Esophagus mucosa (tissue), 1 donor: ENCODE results near the gene YTHDF2. TPM values are rescaled to one million over a fixed set of nuclear protein-coding genes. Genes with fewer than 3 reads are reported as not detected.
A peak's percentile ranks its signal among the peaks of the same experiment; 100 is the strongest.
"Not testable (repeated sequence)": the region's sequence is repeated elsewhere in the genome, so short reads cannot be mapped to it uniquely, and the experiment has no call there.

ENCODE experiments used
- ATAC-seq: fragments of 200-7000 bp; cut with Tn5 transposase; one replicate; pipeline ENCODE4 v1.9.1; 2020
- total RNA-seq: library from RNA; stranded (reverse); gene quantifications from one replicate; pipeline ENCODE4 v1.2.4, GENCODE V29; 2023
- donor health status: DM: yes; HTN: yes; CAD: no.

Gene YTHDF2
- 61.2 TPM for total RNA-seq

DNA sequence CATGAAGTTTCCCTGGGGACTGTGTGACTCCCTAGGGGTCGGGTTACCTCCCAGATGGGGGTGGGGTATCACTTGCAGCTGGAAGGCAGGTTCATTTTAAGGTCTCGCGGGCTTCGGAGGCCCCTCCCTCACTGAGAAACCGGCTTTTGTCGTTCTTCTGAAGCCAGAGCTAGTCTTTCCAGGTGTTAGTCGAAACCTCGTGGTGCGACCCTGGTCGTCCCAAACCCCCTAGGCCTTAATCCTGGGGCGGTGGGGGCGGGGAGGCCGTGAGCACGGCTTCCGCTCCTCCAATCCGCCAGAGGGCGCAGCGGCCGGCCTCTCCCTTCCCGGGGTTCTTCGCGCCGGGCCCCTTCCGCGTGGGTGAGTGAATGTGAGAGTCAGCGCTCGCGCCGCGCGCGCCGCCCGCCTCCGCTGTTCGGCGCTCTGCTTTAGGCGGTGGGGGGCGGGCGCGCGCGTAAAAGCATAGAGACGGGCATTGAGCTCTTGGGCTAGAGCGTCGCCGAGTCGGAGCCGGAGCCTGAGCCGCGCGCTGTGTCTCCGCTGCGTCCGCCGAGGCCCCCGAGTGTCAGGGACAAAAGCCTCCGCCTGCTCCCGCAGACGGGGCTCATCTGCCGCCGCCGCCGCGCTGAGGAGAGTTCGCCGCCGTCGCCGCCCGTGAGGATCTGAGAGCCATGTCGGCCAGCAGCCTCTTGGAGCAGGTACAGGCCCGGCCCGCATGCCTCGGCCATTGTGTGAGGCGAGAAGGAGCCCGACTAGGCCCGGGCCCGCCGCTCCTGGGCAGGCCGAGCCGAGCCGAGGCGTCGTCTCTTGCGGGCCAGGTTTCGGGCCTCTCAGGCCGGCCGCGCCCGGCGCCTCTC is at the start of gene YTHDF2:
TSS of gene YTHDF2 (plus strand) at position 491 of the 857 bp plus-strand sequence. CDS start at position 672, 181 bp downstream.
- peak; percentile 96 for ATAC-seq

DNA sequence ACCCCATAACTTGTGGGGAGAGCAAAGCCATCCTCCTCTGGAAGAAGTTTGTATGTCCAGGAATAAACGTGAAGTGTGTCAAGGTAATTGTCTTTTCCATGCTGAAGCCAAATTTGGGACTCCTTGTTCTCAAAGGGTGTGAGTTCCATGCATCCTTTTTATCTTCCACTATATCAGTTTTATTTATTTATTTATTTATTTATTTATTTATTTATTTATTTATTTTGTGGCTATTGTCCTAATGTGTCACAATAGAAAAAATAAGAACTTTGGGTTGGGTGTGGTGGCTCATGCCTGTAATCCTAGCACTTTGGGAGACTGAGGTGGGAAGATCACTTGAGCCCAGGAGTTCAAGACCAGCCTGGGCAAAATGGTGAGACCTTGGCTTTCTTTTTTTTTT is 45.1 kb upstream of the YTHDF2 start:
- not testable (repeated sequence) for ATAC-seq

DNA sequence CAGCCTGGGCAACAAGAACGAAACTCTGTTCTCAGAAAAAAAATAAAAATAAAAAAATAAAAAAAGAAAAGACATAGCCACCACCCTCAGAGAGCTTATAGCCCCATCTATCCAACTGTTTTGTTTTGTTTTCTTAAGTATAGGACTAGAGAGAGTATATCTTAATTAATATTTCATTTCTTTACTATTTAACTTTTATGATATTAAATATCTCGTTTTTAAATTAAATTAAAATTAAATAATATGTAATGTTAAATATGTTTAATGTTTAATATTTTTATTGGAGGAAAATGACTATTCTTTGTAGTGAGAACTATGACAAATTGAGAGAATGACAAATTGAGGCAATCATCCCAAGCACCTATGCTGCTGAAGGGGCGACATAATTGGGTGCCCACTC is 33.1 kb upstream of the YTHDF2 start:
- no peak for ATAC-seq

DNA sequence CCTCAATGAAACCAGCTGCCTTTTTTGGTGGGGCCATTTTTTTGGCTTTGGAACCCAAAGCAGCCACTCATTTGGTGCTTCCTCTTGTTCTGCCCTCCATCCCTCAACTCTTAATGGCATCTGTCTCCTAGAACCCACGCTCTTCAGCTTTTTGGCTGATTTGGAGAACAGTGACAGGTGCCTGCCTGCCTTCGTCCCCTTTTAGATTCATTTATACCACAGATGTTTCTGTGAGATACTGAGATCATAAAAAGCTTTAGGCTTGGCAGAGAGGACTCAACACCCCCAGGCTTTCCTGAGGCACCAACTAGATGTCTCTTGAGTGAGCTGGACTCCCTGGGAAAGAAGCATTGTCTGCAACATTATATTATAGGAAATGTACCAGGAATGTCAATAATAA is 20.4 kb upstream of the YTHDF2 start:
- no peak for ATAC-seq

DNA sequence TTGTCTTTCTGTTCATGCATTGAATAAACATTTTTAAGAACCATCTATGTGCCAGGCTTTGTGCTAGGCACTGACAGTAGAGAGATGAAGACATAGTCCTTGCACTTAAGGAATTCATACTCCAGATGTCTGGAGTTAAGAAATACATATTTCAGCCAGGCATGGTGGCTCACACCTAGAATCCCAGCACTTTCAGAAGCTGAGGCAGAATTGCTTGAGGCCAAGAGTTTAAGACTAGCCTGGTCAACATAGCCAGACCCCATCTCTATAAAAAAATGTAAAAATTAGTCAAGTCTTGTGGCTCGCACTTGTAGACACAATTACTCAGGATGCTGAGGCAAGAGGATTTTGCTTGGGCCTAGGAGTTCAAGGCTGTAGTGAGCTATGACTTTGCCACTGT is 18.6 kb upstream of the YTHDF2 start:
- ATAC-seq: no peak

GRCh38 chr1:28718586-28719331 is 18.0 kb upstream of the YTHDF2 start:
- no peak for ATAC-seq

GRCh38 chr1:28719332-28719619 is 17.5 kb upstream of the YTHDF2 start:
- no peak for ATAC-seq

- ATAC-seq: no peak
These were observed 16.4 kb upstream of the YTHDF2 start for GRCh38 chr1:28720376-28720775.

GRCh38 chr1:28721927-28722326 is 14.8 kb upstream of the YTHDF2 start:
- not testable (repeated sequence) for ATAC-seq

DNA sequence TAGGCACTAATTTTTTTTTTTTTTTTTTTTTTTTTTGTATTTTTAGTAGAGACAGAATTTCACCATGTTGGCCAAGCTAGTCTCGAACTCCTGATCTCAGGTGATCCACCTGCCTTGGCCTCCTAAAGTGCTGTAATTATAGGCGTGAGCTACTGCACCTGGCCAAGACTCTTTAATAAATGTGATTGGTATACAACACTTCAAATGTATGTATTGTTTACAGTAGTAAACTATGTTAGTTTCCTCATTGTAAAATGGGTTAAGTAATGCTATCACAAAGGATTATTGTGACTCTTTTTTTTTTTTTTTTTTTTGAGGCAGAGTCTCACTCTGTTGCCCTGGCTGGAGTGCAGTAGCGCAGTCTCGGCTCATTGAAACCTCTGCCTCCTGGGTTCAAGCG is 11.4 kb upstream of the YTHDF2 start:
- not testable (repeated sequence) for ATAC-seq

- ATAC-seq: no peak
These were observed 735 bp upstream of the YTHDF2 start for GRCh38 chr1:28735961-28736449.

GRCh38 chr1:28737307-28738132 is 780 bp downstream of the YTHDF2 start:
- ATAC-seq: peak; percentile 11

GRCh38 chr1:28740118-28740517 is 3.4 kb downstream of the YTHDF2 start:
- ATAC-seq: peak; percentile 18

DNA sequence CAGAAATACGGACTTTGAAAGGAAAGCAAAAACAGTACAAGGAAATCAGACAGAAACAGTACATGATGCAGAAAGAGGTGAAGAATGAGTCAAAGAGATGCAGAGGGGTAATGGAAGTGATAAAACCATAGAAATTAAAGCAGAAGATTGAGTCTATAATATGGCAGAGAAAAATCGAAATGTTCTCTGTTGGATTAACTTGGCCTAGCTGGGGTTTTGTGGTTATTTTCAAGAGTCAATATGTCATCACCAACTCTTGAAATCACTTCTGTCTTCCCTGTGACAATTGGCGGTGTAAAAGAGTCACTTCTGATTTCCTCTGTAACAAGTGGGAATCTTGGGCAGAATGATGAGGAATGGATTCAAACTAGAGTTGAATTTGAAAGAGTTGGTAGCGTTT is 7.4 kb downstream of the YTHDF2 start:
- ATAC-seq: no peak

- ATAC-seq: no peak
These were observed 9.0 kb downstream of the YTHDF2 start for GRCh38 chr1:28745653-28746173.

DNA sequence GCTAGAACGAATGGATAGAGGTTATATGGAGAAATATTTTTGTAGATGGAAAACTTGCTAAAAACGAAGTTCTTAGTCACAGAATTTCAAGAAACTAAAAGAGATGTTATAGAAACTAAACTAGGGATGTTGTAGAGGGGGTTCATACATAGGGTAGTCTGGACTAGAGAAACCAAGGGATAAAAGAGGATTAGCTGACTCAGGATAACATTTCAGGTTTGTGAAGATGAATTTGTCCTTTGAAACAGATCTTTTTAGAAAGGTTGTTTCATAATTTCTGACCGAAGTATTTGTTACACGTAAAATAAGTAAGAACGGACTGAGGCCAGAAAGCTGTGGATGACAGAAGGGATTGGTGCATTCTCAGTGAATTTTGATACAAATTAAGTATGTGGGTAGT is 13.6 kb downstream of the YTHDF2 start:
- ATAC-seq: no peak

GRCh38 chr1:28750771-28751294 is 14.1 kb downstream of the YTHDF2 start:
- ATAC-seq: not testable (repeated sequence)

GRCh38 chr1:28751315-28752060 is 14.7 kb downstream of the YTHDF2 start:
- ATAC-seq: no peak

- no peak for ATAC-seq
These were observed 19.0 kb downstream of the YTHDF2 start for GRCh38 chr1:28755701-28756100.

- no peak for ATAC-seq
These were observed 20.1 kb downstream of the YTHDF2 start for GRCh38 chr1:28756846-28757245.

GRCh38 chr1:28758420-28758819 is 21.7 kb downstream of the YTHDF2 start:
- no peak for ATAC-seq

GRCh38 chr1:28759257-28759656 is 22.5 kb downstream of the YTHDF2 start:
- no peak for ATAC-seq
